GM12878 (cell line): ENCODE measurements around the gene ERCC2. TPM values are rescaled to one million over a fixed set of nuclear protein-coding genes. Genes with fewer than 3 reads are reported as not detected.

Experiments used
- ATAC-seq: fragments of 200-7000 bp; cut with Tn5 transposase; 3 replicates; pipeline ENCODE4 v1.9.1; 2020; ENCODE audit warnings: mild to moderate bottlenecking, moderate library complexity
- BruUV-seq: library from RNA; stranded (reverse); fragments of 400-500 nt; replicated peaks from 2 replicates; lab custom pipeline; 2021; lab: Mats Ljungman, UMichigan
- CTCF ChIA-PET: fragments of 300-600 bp; sonication (Branson Sonifier 250); formaldehyde crosslinking; extraction: SDS; loops from one replicate; lab custom pipeline; 2021; ENCODE audit warnings: inconsistent platforms; lab: Yijun Ruan, JAX
- POLR2A ChIA-PET: fragments of 350-600 bp; formaldehyde crosslinking; extraction: SDS; loops from one replicate; lab custom pipeline; 2021; ENCODE audit warnings: inconsistent platforms; lab: Charles Lee
- RAD21 ChIA-PET: fragments of 300-600 bp; sonication (Branson Sonifier 250); formaldehyde crosslinking; loops from one replicate; lab custom pipeline; 2023; ENCODE audit warnings: antibody characterized with exemption; ENCODE audit not compliant: unreplicated experiment; lab: Charles Lee
- SMC1A ChIA-PET: fragments of 300-600 bp; sonication (Branson Sonifier 250); formaldehyde crosslinking; loops from one replicate; lab custom pipeline; 2023; ENCODE audit not compliant: unreplicated experiment, uncharacterized antibody; lab: Charles Lee
- DNase-seq: peaks from one replicate; pipeline ENCODE4 v3.0.0-alpha.2; 2011; ENCODE audit warnings: low read depth, low spot score
- FAIRE-seq: peaks from 3 replicates; lab custom pipeline; 2011; peaks lifted over from hg19 to GRCh38; lab: Jason Lieb, UNC
- H2AFZ ChIP-seq: 2 replicates; pipeline ENCODE4 v1.6.0; 2011; ENCODE audit warnings: low read depth, low read length, control low read depth; ENCODE audit not compliant: control insufficient read depth
- H3K27ac ChIP-seq: 2 replicates; pipeline ENCODE4 v1.5.1; 2011; ENCODE audit warnings: control low read depth; ENCODE audit not compliant: control insufficient read depth, insufficient read depth
- H3K27me3 ChIP-seq, 2 experiments: replicated peaks in 1 of 2; 2 replicates each; pipeline versions ENCODE4 v1.6.0 to v1.6.1; 2011; ENCODE audit warnings: low read length in 1 of 2; ENCODE audit not compliant: control insufficient read depth in 2 of 2, insufficient read depth in 2 of 2
- H3K36me3 ChIP-seq, 2 experiments: 2 replicates each; pipeline ENCODE4 v1.5.1; 2011; ENCODE audit warnings: low read length in 1 of 2; ENCODE audit not compliant: control insufficient read depth in 2 of 2, insufficient read depth in 2 of 2
- H3K4me1 ChIP-seq: 2 replicates; pipeline ENCODE4 v1.6.1; 2011; ENCODE audit warnings: mild to moderate bottlenecking, low read length, moderate library complexity, mixed read lengths; ENCODE audit not compliant: control insufficient read depth, insufficient read depth
- H3K4me2 ChIP-seq: 2 replicates; pipeline ENCODE4 v1.6.0; 2011; ENCODE audit warnings: control low read depth; ENCODE audit not compliant: control insufficient read depth, insufficient read depth
- H3K4me3 ChIP-seq: fragments of 200-600 bp; sonication (generic); 2 replicates; pipeline ENCODE4 v1.5.1; 2016
- H3K79me2 ChIP-seq: 2 replicates; pipeline ENCODE4 v1.6.0; 2011; ENCODE audit warnings: low read length; ENCODE audit not compliant: control insufficient read depth, insufficient read depth
- H3K9ac ChIP-seq: 2 replicates; pipeline ENCODE4 v1.8.0; 2011; ENCODE audit warnings: low read length, control low read depth, mixed read lengths; ENCODE audit not compliant: control insufficient read depth, insufficient read depth
- H3K9me3 ChIP-seq: replicated peaks from 3 replicates; pipeline ENCODE4 v1.5.1; 2011; ENCODE audit warnings: mild to moderate bottlenecking, low read length; ENCODE audit not compliant: control insufficient read depth, insufficient read depth
- H4K20me1 ChIP-seq: 2 replicates; pipeline ENCODE4 v1.6.0; 2011; ENCODE audit not compliant: control insufficient read depth, insufficient read depth
- CREB1 ChIP-seq: IDR thresholded peaks from 2 replicates; pipeline ENCODE4 v1.6.1; 2012; ENCODE audit warnings: low read depth, mild to moderate bottlenecking, inconsistent platforms
- SKIL ChIP-seq: fragments of 450-650 bp; IDR thresholded peaks from 2 replicates; pipeline ENCODE4 v1.6.1; 2017; ENCODE audit warnings: mild to moderate bottlenecking, low read depth, inconsistent platforms; ENCODE audit not compliant: poor library complexity, severe bottlenecking
- SPI1 ChIP-seq: IDR thresholded peaks from 2 replicates; pipeline ENCODE4 v1.6.1; 2011; ENCODE audit warnings: low read depth, mild to moderate bottlenecking, low read length, moderate library complexity, borderline replicate concordance; ENCODE audit not compliant: insufficient read depth
- WGBS: methylation state at CpG from one replicate; pipeline ENCODE4 v1.1.6; 2016; ENCODE audit warnings: low lambda C conversion rate; ENCODE audit not compliant: insufficient replicate concordance, insufficient coverage; ENCODE audit errors: missing lambda C conversion rate; 5-methylcytosine and 5-hydroxymethylcytosine counted together
- in situ Hi-C: fragments of 300-500 bp; cut with MboI; formaldehyde crosslinking; loops from 9 replicates; pipeline ENCODE4 v1.14.3; 2018; ENCODE audit warnings: mixed read lengths
- intact Hi-C: fragments of 100-400 bp; cut with micrococcal nuclease; formaldehyde crosslinking; loops from one replicate; pipeline ENCODE4 v1.14.2; 2022; ENCODE audit not compliant: unreplicated experiment
- polyA plus RNA-seq, 11 experiments: library from polyadenylated mRNA; depleted of rRNA in 4 of 11; unstranded in 6 of 11; stranded (reverse) in 5 of 11; fragments of >200 nt; fragmentation: Nextera tagmentation in 4 of 11; fragmentation: Illumina TruSeq in 1 of 11; extraction: Ambion mirVana in 4 of 11; extraction: Trizol in 1 of 11; gene quantifications; 1 replicate in 1 of 11; 2 replicates in 10 of 11; pipeline versions ENCODE4 v1.2.1 to v1.2.3, GENCODE V29; 2011 to 2016; ENCODE audit warnings: inconsistent platforms in 2 of 11, missing spikeins in 2 of 11, low read depth in 1 of 11
- total RNA-seq, 4 experiments: library from RNA; depleted of rRNA in 3 of 4; stranded (reverse); fragments of >200 nt in 3 of 4; fragmentation: Illumina TruSeq in 1 of 4; extraction: Trizol in 1 of 4; gene quantifications; 2 replicates each; pipeline versions ENCODE4 v1.2.1 to v1.2.3, GENCODE V29; 2013 to 2021
- TF ChIP-seq, protein P1 (sequence below): IDR thresholded peaks from 2 replicates; pipeline ENCODE4 v1.6.1; 2012; ENCODE audit warnings: low read depth, low read length, improper control_type of control experiment

ERCC2 gene
- total and polyA plus RNA-seq, 10 of the 15 experiments (the other 5 are each of a cell fraction or from before 2014, with no cell fraction given): 1.3 to 40.1 (median 15.6) TPM

GRCh38 chr19:45339629-45340028 is 30.7 kb downstream of the ERCC2 start:
- no peaks in the 10 kb centered on the region for H4K20me1 ChIP-seq
- ChIA-PET SMC1A (interaction anchor here (0.6 to 2.1 kb wide), 7 partner anchors 85 to 569 kb away, joined by 3 to 4 read pairs (median 3); no protein-coding TSS in a partner anchor), RAD21 (interaction anchor here (1.4 to 1.5 kb wide), 2 partner anchors 161 to 247 kb away, joined by 3 to 5 read pairs; partner anchors contain the start of genes BLOC1S3 and TRAPPC6A), CTCF (interaction anchor here (1.2 to 2.3 kb wide), 8 partner anchors 13 to 280 kb away, joined by 3 to 15 read pairs (median 5); no protein-coding TSS in a partner anchor), POLR2A (no interaction called here)
- no peak overlapping the region for H3K4me3 ChIP-seq
- no TSS peak for BruUV-seq
- in situ Hi-C loops (loop anchor here (10.0 kb wide), 1 partner anchor 435 kb away; the partner anchor contains the start of gene APOE), intact Hi-C loops (loop anchor here (2.0 to 10.0 kb wide), 6 partner anchors 87 to 432 kb away; partner anchors contain the start of genes APOE, MARK4 and PPP1R37)
- H3K79me2 ChIP-seq: no peaks in the 10 kb centered on the region
- FAIRE-seq: no peak
- no peaks in the 10 kb centered on the region for H3K9me3 ChIP-seq
- H3K9ac ChIP-seq: no peak overlapping the region
- 60% methylated on average over 4 of the region's 6 CpGs for WGBS
- TF ChIP-seq SKIL (no peak), SPI1 (no peak), CREB1 (no peak)
- TF ChIP-seq, protein P1, sequence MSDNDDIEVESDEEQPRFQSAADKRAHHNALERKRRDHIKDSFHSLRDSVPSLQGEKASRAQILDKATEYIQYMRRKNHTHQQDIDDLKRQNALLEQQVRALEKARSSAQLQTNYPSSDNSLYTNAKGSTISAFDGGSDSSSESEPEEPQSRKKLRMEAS: no peak
- no peak overlapping the region for H3K27ac ChIP-seq
- no peak for DNase-seq
- H3K4me2 ChIP-seq: no peak overlapping the region
- H3K36me3 ChIP-seq: no peaks in the 10 kb centered on the region
- no peak for ATAC-seq
- no peak overlapping the region for H2AFZ ChIP-seq
- H3K27me3 ChIP-seq: 0 out of 4 replicates have a peak, but pooled peaks cover 0 to 1% of the 10 kb centered on the region in 2 experiments
- peaks cover 3% of the 10 kb centered on the region; the same call in 1 of the 2 replicates for H3K4me1 ChIP-seq
